Measurements from ENCODE around the gene CCDC152.

The CCDC152 gene

DNA sequence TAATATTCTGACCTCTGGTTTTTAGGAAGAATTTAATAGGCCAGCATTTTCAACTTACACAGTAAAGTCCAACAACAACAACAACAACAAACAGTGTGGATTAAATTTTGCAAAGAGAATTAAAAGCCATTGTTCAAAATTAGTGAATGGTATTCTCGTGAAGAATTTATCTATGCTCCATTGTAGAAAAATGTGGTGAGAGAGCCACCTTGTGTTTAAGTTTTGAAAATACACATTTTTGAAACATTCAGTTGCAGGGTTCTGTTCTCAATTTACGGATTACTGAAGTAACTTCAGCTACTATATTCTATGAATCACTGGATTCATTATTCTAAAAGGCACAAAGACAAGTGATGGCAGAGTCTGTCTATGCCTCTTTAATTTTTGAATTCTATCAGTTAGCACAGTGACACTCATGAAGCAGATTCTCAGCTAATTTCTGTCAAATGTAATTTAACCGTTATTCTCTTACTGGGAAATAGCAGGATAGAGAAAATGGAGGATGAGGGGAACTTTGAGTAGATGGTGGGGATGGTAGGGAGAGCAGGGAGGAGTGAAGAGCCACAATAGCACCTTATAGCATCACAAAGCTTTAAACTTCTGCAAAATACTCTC, 11.0 kb downstream of the CCDC152 start:
- H3K4me3 ChIP-seq (replicated peaks; ENCODE audit: low read depth, low read length): no peak overlapping the region
- TF ChIP-seq, protein P1, sequence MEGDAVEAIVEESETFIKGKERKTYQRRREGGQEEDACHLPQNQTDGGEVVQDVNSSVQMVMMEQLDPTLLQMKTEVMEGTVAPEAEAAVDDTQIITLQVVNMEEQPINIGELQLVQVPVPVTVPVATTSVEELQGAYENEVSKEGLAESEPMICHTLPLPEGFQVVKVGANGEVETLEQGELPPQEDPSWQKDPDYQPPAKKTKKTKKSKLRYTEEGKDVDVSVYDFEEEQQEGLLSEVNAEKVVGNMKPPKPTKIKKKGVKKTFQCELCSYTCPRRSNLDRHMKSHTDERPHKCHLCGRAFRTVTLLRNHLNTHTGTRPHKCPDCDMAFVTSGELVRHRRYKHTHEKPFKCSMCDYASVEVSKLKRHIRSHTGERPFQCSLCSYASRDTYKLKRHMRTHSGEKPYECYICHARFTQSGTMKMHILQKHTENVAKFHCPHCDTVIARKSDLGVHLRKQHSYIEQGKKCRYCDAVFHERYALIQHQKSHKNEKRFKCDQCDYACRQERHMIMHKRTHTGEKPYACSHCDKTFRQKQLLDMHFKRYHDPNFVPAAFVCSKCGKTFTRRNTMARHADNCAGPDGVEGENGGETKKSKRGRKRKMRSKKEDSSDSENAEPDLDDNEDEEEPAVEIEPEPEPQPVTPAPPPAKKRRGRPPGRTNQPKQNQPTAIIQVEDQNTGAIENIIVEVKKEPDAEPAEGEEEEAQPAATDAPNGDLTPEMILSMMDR (IDR thresholded peaks at IDR 0.05; ENCODE audit: insufficient read depth, low read length, poor library complexity, severe bottlenecking): peak; percentile 36
- no peak for DNase-seq (ENCODE audit: extremely low read depth, insufficient read length)
- no peaks in the 10 kb centered on the region; the same call in 1 of the 2 replicates for H3K36me3 ChIP-seq (ENCODE audit: control insufficient read depth, insufficient read depth, low read length)
- no peaks in the 10 kb centered on the region for H3K27me3 ChIP-seq (replicated peaks; ENCODE audit: control insufficient read depth, insufficient read depth, low read length)

DNA sequence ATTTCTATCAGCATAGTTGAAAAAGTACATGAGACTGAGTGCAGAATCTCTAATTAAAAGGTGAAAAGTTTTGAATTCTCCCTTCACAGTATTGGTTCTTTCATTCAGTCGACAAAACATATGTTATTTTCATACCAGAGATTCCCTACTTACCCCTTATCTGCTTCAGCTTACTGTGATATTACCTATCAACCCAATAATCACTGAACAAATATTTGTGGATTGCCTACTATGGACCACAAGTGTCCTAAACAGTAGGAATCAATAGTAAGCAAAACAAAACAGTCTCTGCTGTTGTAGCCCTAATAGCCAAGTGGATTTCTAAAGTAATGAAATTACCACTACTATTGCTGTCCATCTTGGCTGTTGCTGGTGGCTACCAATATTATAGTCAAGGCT, 11.5 kb downstream of the CCDC152 start:
- TF ChIP-seq, protein P1 (IDR thresholded peaks at IDR 0.05; ENCODE audit: insufficient read depth, low read length, poor library complexity, severe bottlenecking): no peak
- Histone ChIP-seq H3K27me3 (replicated peaks; ENCODE audit: control insufficient read depth, insufficient read depth, low read length) (no peaks in the 10 kb centered on the region), H3K4me3 (replicated peaks; ENCODE audit: low read depth, low read length) (no peak overlapping the region), H3K36me3 (ENCODE audit: control insufficient read depth, insufficient read depth, low read length) (no peaks in the 10 kb centered on the region)
- DNase-seq (ENCODE audit: extremely low read depth, insufficient read length): no peak

DNA sequence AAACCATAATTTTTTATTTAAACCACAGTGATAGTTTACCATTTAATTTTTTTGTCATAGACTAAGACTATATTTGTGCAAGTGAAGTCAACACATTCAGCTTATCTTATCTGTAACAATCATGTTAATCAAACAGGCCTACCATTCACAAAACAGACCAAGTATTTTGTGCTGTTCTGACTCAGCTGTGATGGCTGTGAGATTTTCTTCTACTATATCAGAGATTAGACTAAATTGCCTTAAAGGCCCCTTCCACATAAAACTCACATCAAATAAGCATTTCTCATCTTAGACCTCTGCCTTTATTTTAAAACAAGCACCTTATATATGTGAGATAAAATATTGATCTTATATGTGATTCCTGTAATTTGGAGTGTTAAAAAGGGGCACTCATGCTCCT, 13.4 kb downstream of the CCDC152 start:
- TF ChIP-seq, protein P1 (IDR thresholded peaks at IDR 0.05; ENCODE audit: insufficient read depth, low read length, poor library complexity, severe bottlenecking): no peak
- DNase-seq (ENCODE audit: extremely low read depth, insufficient read length): no peak
- no peak overlapping the region for H3K4me3 ChIP-seq (replicated peaks; ENCODE audit: low read depth, low read length)
- H3K27me3 ChIP-seq (replicated peaks; ENCODE audit: control insufficient read depth, insufficient read depth, low read length): no peaks in the 10 kb centered on the region
- no peaks in the 10 kb centered on the region for H3K36me3 ChIP-seq (ENCODE audit: control insufficient read depth, insufficient read depth, low read length)

DNA sequence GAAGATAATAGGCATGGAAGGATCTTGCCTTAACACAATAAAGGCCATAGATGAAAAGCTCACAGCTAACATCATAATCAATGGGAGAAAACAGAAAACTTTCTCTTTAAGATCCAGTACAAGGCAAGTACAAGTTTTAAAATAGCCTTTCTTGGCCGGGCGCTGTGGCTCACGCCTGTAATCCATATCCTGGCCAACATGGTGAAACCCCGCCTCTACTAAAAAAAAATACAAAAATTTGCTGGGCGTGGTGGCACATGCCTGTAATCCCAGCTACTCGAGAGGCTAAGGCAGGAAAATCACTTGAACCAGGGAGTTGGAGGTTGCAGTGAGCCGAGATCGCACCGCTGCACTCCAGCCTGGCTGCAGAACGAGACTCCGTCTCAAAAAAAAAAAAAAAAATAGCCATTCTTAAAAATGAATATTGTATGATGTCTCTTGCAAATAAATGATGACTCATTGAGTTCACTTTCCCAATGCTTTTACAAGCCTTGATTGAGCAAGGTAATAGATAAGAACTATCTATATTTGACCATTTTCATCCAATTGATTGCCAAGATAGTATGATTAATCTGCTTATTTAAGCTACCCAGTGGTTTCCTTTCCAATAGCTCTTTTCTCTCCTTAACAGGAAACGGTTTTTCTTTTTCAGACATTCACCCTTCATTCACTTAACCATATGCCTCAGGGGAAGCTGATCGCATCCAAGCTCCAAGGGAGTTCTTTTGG, 15.8 kb downstream of the CCDC152 start:
- Histone ChIP-seq H3K27me3 (replicated peaks; ENCODE audit: control insufficient read depth, insufficient read depth, low read length) (no peaks in the 10 kb centered on the region), H3K36me3 (ENCODE audit: control insufficient read depth, insufficient read depth, low read length) (no peaks in the 10 kb centered on the region), H3K4me3 (replicated peaks; ENCODE audit: low read depth, low read length) (no peak overlapping the region)
- TF ChIP-seq, protein P1 (IDR thresholded peaks at IDR 0.05; ENCODE audit: insufficient read depth, low read length, poor library complexity, severe bottlenecking): no peak
- no peak for DNase-seq (ENCODE audit: extremely low read depth, insufficient read length)

DNA sequence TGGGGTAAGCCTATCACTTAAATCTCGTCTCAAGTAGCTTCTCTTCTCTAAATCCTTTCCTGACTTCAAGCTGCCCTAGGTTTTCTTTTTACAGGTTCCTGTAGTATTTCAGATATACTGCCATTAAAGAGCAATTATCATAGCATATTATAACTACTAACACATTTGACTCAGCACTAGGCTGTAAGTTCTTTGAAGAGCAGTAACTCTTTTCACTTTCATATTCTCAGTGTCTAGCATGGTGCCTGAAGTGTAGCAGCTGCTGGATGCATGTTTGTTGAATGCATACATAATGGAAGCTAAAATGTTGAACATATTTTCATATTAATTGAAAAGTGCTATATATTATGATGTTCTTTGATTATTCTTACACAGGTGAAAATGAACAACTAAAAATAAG, 22.5 kb downstream of the CCDC152 start:
- Histone ChIP-seq H3K4me3 (replicated peaks; ENCODE audit: low read depth, low read length) (no peak overlapping the region), H3K27me3 (replicated peaks; ENCODE audit: control insufficient read depth, insufficient read depth, low read length) (no peaks in the 10 kb centered on the region), H3K36me3 (ENCODE audit: control insufficient read depth, insufficient read depth, low read length) (no peaks in the 10 kb centered on the region)
- no peak for DNase-seq (ENCODE audit: extremely low read depth, insufficient read length)
- TF ChIP-seq, protein P1 (IDR thresholded peaks at IDR 0.05; ENCODE audit: insufficient read depth, low read length, poor library complexity, severe bottlenecking): no peak

All from GM06990 (cell line).